KMS-11 (cell line): ENCODE results near the gene CNDP2.

Source experiments
- H2AFZ ChIP-seq: fragments of 200-600 bp; sonication (generic); 2 replicates; pipeline ENCODE4 v1.6.1; 2016; ENCODE audit warnings: antibody characterized with exemption, mixed run types, low read depth
- H3K27ac ChIP-seq: fragments of 200-600 bp; sonication (generic); 2 replicates; pipeline ENCODE4 v1.6.1; 2016; ENCODE audit warnings: mild to moderate bottlenecking, mixed run types
- H3K27me3 ChIP-seq: fragments of 200-600 bp; sonication (generic); 2 replicates; pipeline ENCODE4 v1.6.1; 2017; ENCODE audit warnings: mild to moderate bottlenecking, low read depth, mixed run types, moderate library complexity; ENCODE audit not compliant: insufficient read depth
- H3K36me3 ChIP-seq: fragments of 200-600 bp; sonication (generic); 2 replicates; pipeline ENCODE4 v1.6.1; 2017; ENCODE audit warnings: mild to moderate bottlenecking, mixed run types; ENCODE audit not compliant: insufficient read depth
- H3K4me1 ChIP-seq: fragments of 200-600 bp; sonication (generic); 2 replicates; pipeline ENCODE4 v1.6.1; 2016; ENCODE audit warnings: mild to moderate bottlenecking, low read depth, mixed run types; ENCODE audit not compliant: poor library complexity, severe bottlenecking
- H3K4me2 ChIP-seq: fragments of 200-600 bp; sonication (generic); 2 replicates; pipeline ENCODE4 v1.7.0; 2016; ENCODE audit warnings: mild to moderate bottlenecking, mixed run types
- H3K4me3 ChIP-seq: fragments of 200-600 bp; sonication (generic); IDR thresholded peaks from 2 replicates; pipeline ENCODE4 v1.6.1; 2017; ENCODE audit warnings: low read depth, low read length, mixed read lengths; ENCODE audit not compliant: insufficient read depth
- H3K79me2 ChIP-seq: fragments of 200-600 bp; sonication (generic); 2 replicates; pipeline ENCODE4 v1.6.1; 2016; ENCODE audit warnings: low read depth, mixed run types; ENCODE audit not compliant: insufficient read depth
- H3K9ac ChIP-seq: fragments of 200-600 bp; sonication (generic); 2 replicates; pipeline ENCODE4 v1.6.1; 2016; ENCODE audit warnings: mild to moderate bottlenecking, mixed run types
- H4K20me1 ChIP-seq: fragments of 200-600 bp; sonication (generic); 2 replicates; pipeline ENCODE4 v1.6.1; 2016; ENCODE audit warnings: mild to moderate bottlenecking, mixed run types; ENCODE audit not compliant: insufficient read depth
- CTCF ChIP-seq: fragments of 200-600 bp; sonication (generic); conservative IDR thresholded peaks from 2 replicates; pipeline ENCODE4 v1.6.1; 2017; ENCODE audit warnings: low read depth, mild to moderate bottlenecking, antibody characterized with exemption, low read length, moderate library complexity, mixed read lengths

Gene CNDP2

GRCh38 chr18:74492259-74492658, 3.9 kb upstream of the CNDP2 start:
- H2AFZ ChIP-seq: no peak overlapping the region
- no peak overlapping the region for H3K27ac ChIP-seq

GRCh38 chr18:74493689-74494088, 2.5 kb upstream of the CNDP2 start:
- H3K36me3 ChIP-seq: no peaks in the 10 kb centered on the region
- no peaks in the 10 kb centered on the region for H4K20me1 ChIP-seq
- no peak overlapping the region for H3K9ac ChIP-seq
- no peak overlapping the region for H3K4me2 ChIP-seq
- H3K27me3 ChIP-seq: no peaks in the 10 kb centered on the region
- H3K79me2 ChIP-seq: peaks cover 24% of the 10 kb centered on the region
- peak; percentile 88 for TF ChIP-seq CTCF
- no peak overlapping the region for H3K27ac ChIP-seq
- no peak overlapping the region for H3K4me3 ChIP-seq
- peaks cover 31% of the 10 kb centered on the region for H3K4me1 ChIP-seq
- H2AFZ ChIP-seq: no peak overlapping the region

More at GRCh38 chr18:74492259-74492658, 3.9 kb upstream of the CNDP2 start:
- H4K20me1 ChIP-seq: no peaks in the 10 kb centered on the region
- H3K9ac ChIP-seq: no peak overlapping the region
- H3K79me2 ChIP-seq: peaks cover 10% of the 10 kb centered on the region
- no peak overlapping the region for H3K4me3 ChIP-seq
- H3K27me3 ChIP-seq: no peaks in the 10 kb centered on the region
- no peak for TF ChIP-seq CTCF
- no peak overlapping the region for H3K4me2 ChIP-seq
- H3K4me1 ChIP-seq: peaks cover 16% of the 10 kb centered on the region
- H3K36me3 ChIP-seq: no peaks in the 10 kb centered on the region

- Histone ChIP-seq H3K4me3 (no peak overlapping the region), H3K4me2 (no peak overlapping the region), H3K27ac (no peak overlapping the region), H3K36me3 (no peaks in the 10 kb centered on the region), H3K79me2 (peaks cover 26% of the 10 kb centered on the region), H4K20me1 (no peaks in the 10 kb centered on the region), H2AFZ (no peak overlapping the region), H3K27me3 (no peaks in the 10 kb centered on the region), H3K9ac (no peak overlapping the region), H3K4me1 (peaks cover 32% of the 10 kb centered on the region)
- no peak for TF ChIP-seq CTCF
These were observed 1.6 kb upstream of the CNDP2 start for GRCh38 chr18:74494514-74494913.

- Histone ChIP-seq H3K4me3 (no peak overlapping the region), H3K27me3 (no peaks in the 10 kb centered on the region), H3K36me3 (peaks cover 7% of the 10 kb centered on the region; the same call in 1 of the 2 replicates), H4K20me1 (no peaks in the 10 kb centered on the region), H3K4me1 (peaks cover 33% of the 10 kb centered on the region), H3K79me2 (peaks cover 47% of the 10 kb centered on the region), H3K9ac (peak overlapping the region; percentile 89), H3K27ac (peak overlapping the region; percentile 78), H3K4me2 (peak overlapping the region; percentile 70), H2AFZ (peak overlapping the region; percentile 27)
- TF ChIP-seq CTCF: no peak
These were observed 553 bp downstream of the CNDP2 start for GRCh38 chr18:74496508-74497323.
